NCI-H2107 (cell line): Measurements from ENCODE around the gene PDGFD.

ENCODE experiments used
- DNase-seq: peaks from one replicate; lab custom pipeline; 2025; lab: John Stamatoyannopoulos, UW

PDGFD gene

GRCh38 chr11:104164028-104164520, at the start of gene PDGFD:
PDGFD (minus strand) TSS chr11:104164147.
- no peak for DNase-seq

GRCh38 chr11:104206936-104207335, 43.0 kb upstream of the PDGFD start:
- no peak for DNase-seq

GRCh38 chr11:104205838-104206237, 41.9 kb upstream of the PDGFD start:
- no peak for DNase-seq

GRCh38 chr11:104200688-104201087, 36.7 kb upstream of the PDGFD start:
- DNase-seq: no peak

GRCh38 chr11:104199053-104199452, 35.1 kb upstream of the PDGFD start:
- no peak for DNase-seq

- DNase-seq: no peak
These were observed 34.6 kb upstream of the PDGFD start for GRCh38 chr11:104198576-104198975.

GRCh38 chr11:104191124-104191523, 27.2 kb upstream of the PDGFD start:
- no peak for DNase-seq

GRCh38 chr11:104183593-104183992, 19.6 kb upstream of the PDGFD start:
- DNase-seq: no peak

GRCh38 chr11:104175769-104176168, 11.8 kb upstream of the PDGFD start:
- no peak for DNase-seq

GRCh38 chr11:104169091-104169490, 5.1 kb upstream of the PDGFD start:
- DNase-seq: no peak

GRCh38 chr11:104165014-104165413, 1.1 kb upstream of the PDGFD start:
- no peak for DNase-seq

GRCh38 chr11:104163100-104164027, 583 bp downstream of the PDGFD start:
- DNase-seq: no peak

- DNase-seq: no peak
These were observed 2.0 kb downstream of the PDGFD start for GRCh38 chr11:104161751-104162450.

- no peak for DNase-seq
These were observed 4.6 kb downstream of the PDGFD start for GRCh38 chr11:104159356-104159755.

- no peak for DNase-seq
These were observed 8.6 kb downstream of the PDGFD start for GRCh38 chr11:104155375-104155774.

- DNase-seq: no peak
These were observed 9.7 kb downstream of the PDGFD start for GRCh38 chr11:104154296-104154695.

- DNase-seq: no peak
These were observed 10.9 kb downstream of the PDGFD start for GRCh38 chr11:104152941-104153505.

GRCh38 chr11:104151404-104152204, 12.3 kb downstream of the PDGFD start:
- DNase-seq: no peak

- no peak for DNase-seq
These were observed 15.2 kb downstream of the PDGFD start for GRCh38 chr11:104148706-104149105.

GRCh38 chr11:104148074-104148473, 15.9 kb downstream of the PDGFD start:
- DNase-seq: no peak

GRCh38 chr11:104146943-104147342, 17.0 kb downstream of the PDGFD start:
- no peak for DNase-seq

GRCh38 chr11:104146421-104146820, 17.5 kb downstream of the PDGFD start:
- DNase-seq: no peak
